ENCODE measurements around the gene ENTPD3.

The ENTPD3 gene

GRCh38 chr3:40379674-40380306 is 7.2 kb upstream of the ENTPD3 start:
- DNase-seq: no peak
- H3K36me3 ChIP-seq: no peaks in the 10 kb centered on the region
- H3K4me3 ChIP-seq (ENCODE audit: low read depth, low read length): no peak overlapping the region
- TF ChIP-seq CTCF (IDR thresholded peaks at IDR 0.05; ENCODE audit: low read depth, low read length): no peak
- no peaks in the 10 kb centered on the region for H3K9me3 ChIP-seq
- H3K4me1 ChIP-seq: no peaks in the 10 kb centered on the region
- H3K27me3 ChIP-seq: no peaks in the 10 kb centered on the region

GRCh38 chr3:40381904-40382616 is 4.9 kb upstream of the ENTPD3 start:
- Histone ChIP-seq H3K36me3 (no peaks in the 10 kb centered on the region), H3K9me3 (no peaks in the 10 kb centered on the region), H3K27me3 (no peaks in the 10 kb centered on the region), H3K4me1 (no peaks in the 10 kb centered on the region), H3K4me3 (ENCODE audit: low read depth, low read length) (no peak overlapping the region)
- no peak for DNase-seq
- no peak for TF ChIP-seq CTCF (IDR thresholded peaks at IDR 0.05; ENCODE audit: low read depth, low read length)

GRCh38 chr3:40382617-40382979 is 4.4 kb upstream of the ENTPD3 start:
- Histone ChIP-seq H3K4me1 (no peaks in the 10 kb centered on the region), H3K36me3 (no peaks in the 10 kb centered on the region), H3K4me3 (ENCODE audit: low read depth, low read length) (no peak overlapping the region), H3K27me3 (no peaks in the 10 kb centered on the region), H3K9me3 (no peaks in the 10 kb centered on the region)
- no peak for TF ChIP-seq CTCF (IDR thresholded peaks at IDR 0.05; ENCODE audit: low read depth, low read length)
- DNase-seq: no peak

- no peaks in the 10 kb centered on the region for H3K4me1 ChIP-seq
- H3K27me3 ChIP-seq: no peaks in the 10 kb centered on the region
- no peak for TF ChIP-seq CTCF (IDR thresholded peaks at IDR 0.05; ENCODE audit: low read depth, low read length)
- no peak for DNase-seq
- H3K9me3 ChIP-seq: no peaks in the 10 kb centered on the region
- H3K4me3 ChIP-seq (ENCODE audit: low read depth, low read length): no peak overlapping the region
- H3K36me3 ChIP-seq: no peaks in the 10 kb centered on the region
Observed at GRCh38 chr3:40386213-40386612, 771 bp upstream of the ENTPD3 start.

GRCh38 chr3:40387895-40388254 is 891 bp downstream of the ENTPD3 start:
- Histone ChIP-seq H3K27me3 (no peaks in the 10 kb centered on the region), H3K36me3 (no peaks in the 10 kb centered on the region), H3K4me3 (ENCODE audit: low read depth, low read length) (no peak overlapping the region), H3K4me1 (no peaks in the 10 kb centered on the region), H3K9me3 (no peaks in the 10 kb centered on the region)
- DNase-seq: no peak
- no peak for TF ChIP-seq CTCF (IDR thresholded peaks at IDR 0.05; ENCODE audit: low read depth, low read length)

GRCh38 chr3:40396406-40396805 is 9.4 kb downstream of the ENTPD3 start:
- Histone ChIP-seq H3K4me1 (no peaks in the 10 kb centered on the region), H3K36me3 (no peaks in the 10 kb centered on the region), H3K27me3 (no peaks in the 10 kb centered on the region), H3K9me3 (no peaks in the 10 kb centered on the region), H3K4me3 (ENCODE audit: low read depth, low read length) (no peak overlapping the region)
- TF ChIP-seq CTCF (IDR thresholded peaks at IDR 0.05; ENCODE audit: low read depth, low read length): no peak
- no peak for DNase-seq
